SK-N-SH (cell line): ENCODE data around the gene PLEKHG3. TPM values are rescaled to one million over a fixed set of nuclear protein-coding genes. Genes with fewer than 3 reads are reported as not detected.
A peak's percentile ranks its signal among the peaks of the same experiment; 100 is the strongest.

Experiments
- CTCF ChIA-PET: fragments of 300-600, 350-600 bp; formaldehyde crosslinking; extraction: SDS; loops from one replicate; lab custom pipeline; 2021; lab: Yijun Ruan, JAX
- POLR2A ChIA-PET: fragments of 350-600 bp; sonication (Branson Sonifier 250); formaldehyde crosslinking; extraction: SDS; loops from one replicate; lab custom pipeline; 2020; ENCODE audit warnings: antibody characterized with exemption, inconsistent platforms; lab: Yijun Ruan, JAX
- DNase-seq: peaks from one replicate; pipeline ENCODE4 v3.0.0; 2012
- H2AFZ ChIP-seq: fragments of 200-600 bp; sonication (generic); 2 replicates; pipeline ENCODE4 v1.8.1; 2016; ENCODE audit warnings: antibody characterized with exemption, mild to moderate bottlenecking, low read depth
- H3F3A ChIP-seq: fragments of 200-600 bp; sonication (generic); replicated peaks from 2 replicates; pipeline ENCODE3; 2016; ENCODE audit warnings: antibody characterized with exemption, mild to moderate bottlenecking; ENCODE audit not compliant: insufficient read depth
- H3K27ac ChIP-seq, 2 experiments: fragments of 200-500 bp in 1 of 2; fragments of 200-600 bp in 1 of 2; sonication (Bioruptor generic) in 1 of 2; sonication (generic), shearing (Covaris generic) in 1 of 2; 2 replicates each; pipeline versions ENCODE4 v1.5.1 to v1.6.1; 2014 to 2016; ENCODE audit warnings: low read depth in 2 of 2, inconsistent platforms in 1 of 2, low read length in 1 of 2, mild to moderate bottlenecking in 1 of 2, mixed read lengths in 1 of 2
- H3K27me3 ChIP-seq: fragments of 200-600 bp; sonication (generic), shearing (Covaris generic); 2 replicates; pipeline ENCODE4 v1.6.1; 2016; ENCODE audit warnings: mixed run types; ENCODE audit not compliant: insufficient read depth
- H3K36me3 ChIP-seq, 2 experiments: fragments of 200-500 bp in 1 of 2; fragments of 200-600 bp in 1 of 2; sonication (Bioruptor generic) in 1 of 2; sonication (generic) in 1 of 2; replicated peaks in 1 of 2; 2 replicates each; pipeline versions ENCODE3 to v1.5.1; 2014 to 2016; ENCODE audit warnings: low read length in 1 of 2, mild to moderate bottlenecking in 1 of 2; ENCODE audit not compliant: insufficient read depth in 2 of 2, control insufficient read depth in 1 of 2
- H3K4me1 ChIP-seq, 2 experiments: fragments of 200-500 bp in 1 of 2; fragments of 200-600 bp in 1 of 2; sonication (Bioruptor generic) in 1 of 2; sonication (generic), shearing (Covaris generic) in 1 of 2; 2 replicates each; pipeline versions ENCODE4 v1.5.1 to v1.6.1; 2014 to 2016; ENCODE audit warnings: low read depth in 1 of 2, low read length in 1 of 2, mixed run types in 1 of 2; ENCODE audit not compliant: insufficient read depth in 2 of 2, control insufficient read depth in 1 of 2
- H3K4me2 ChIP-seq: fragments of 200-600 bp; sonication (generic), shearing (Covaris generic); 2 replicates; pipeline ENCODE4 v1.6.1; 2017; ENCODE audit warnings: mixed run types
- H3K4me3 ChIP-seq, 2 experiments: fragments of 200-500 bp in 1 of 2; fragments of 200-600 bp in 1 of 2; sonication (Bioruptor generic) in 1 of 2; sonication (generic), shearing (Covaris generic) in 1 of 2; 2 replicates each; pipeline versions ENCODE4 v1.5.1 to v1.8.1; 2014 to 2016; ENCODE audit warnings: low read depth in 2 of 2, inconsistent platforms in 1 of 2, low read length in 1 of 2, mild to moderate bottlenecking in 1 of 2, mixed read lengths in 1 of 2, moderate library complexity in 1 of 2
- H3K79me2 ChIP-seq: fragments of 200-600 bp; sonication (generic); 2 replicates; pipeline ENCODE4 v1.8.1; 2017; ENCODE audit warnings: mild to moderate bottlenecking; ENCODE audit not compliant: insufficient read depth
- H3K9ac ChIP-seq: fragments of 200-600 bp; sonication (generic); 2 replicates; pipeline ENCODE4 v1.6.1; 2017; ENCODE audit warnings: mixed run types
- H3K9me2 ChIP-seq: fragments of 200-600 bp; sonication (generic); 2 replicates; pipeline ENCODE4 v1.6.1; 2017; ENCODE audit warnings: mixed run types
- H3K9me3 ChIP-seq: fragments of 200-600 bp; sonication (generic); 2 replicates; pipeline ENCODE4 v1.6.1; 2017; ENCODE audit warnings: mixed run types, mild to moderate bottlenecking, moderate library complexity
- H4K20me1 ChIP-seq: fragments of 200-600 bp; sonication (generic); 2 replicates; pipeline ENCODE4 v1.6.1; 2017; ENCODE audit warnings: mild to moderate bottlenecking, mixed run types; ENCODE audit not compliant: insufficient read depth
- EP300 ChIP-seq, 2 experiments: IDR thresholded peaks; 2 replicates each; pipeline versions ENCODE4 v1.4.0 to v1.6.1; 2012; ENCODE audit warnings: borderline replicate concordance in 1 of 2, low read depth in 1 of 2, low read length in 1 of 2
- EZH2phosphoT487 ChIP-seq: fragments of 200-600 bp; sonication (generic); IDR thresholded peaks from 2 replicates; pipeline ENCODE4 v1.6.1; 2017; ENCODE audit warnings: low read depth, mixed run types, mild to moderate bottlenecking, antibody characterized with exemption, moderate library complexity, borderline replicate concordance
- FOXJ3 ChIP-seq: sonication (generic); formaldehyde crosslinking; IDR thresholded peaks from 2 replicates; pipeline ENCODE4 v1.5.1; 2020; ENCODE audit warnings: mild to moderate bottlenecking, missing genetic modification reagents
- MEF2A ChIP-seq: IDR thresholded peaks from 2 replicates; pipeline ENCODE4 v1.4.0; 2012; ENCODE audit warnings: low read depth, borderline replicate concordance
- RCOR1 ChIP-seq: fragments of 150-350 bp; IDR thresholded peaks from 2 replicates; pipeline ENCODE4 v1.6.1; 2017; ENCODE audit warnings: antibody characterized with exemption, low read length
- YY1 ChIP-seq: IDR thresholded peaks from 2 replicates; pipeline ENCODE4 v1.4.0; 2012; ENCODE audit warnings: low read depth, mild to moderate bottlenecking
- WGBS: methylation state at CpG from one replicate; pipeline ENCODE4 v1.1.6; 2017; ENCODE audit warnings: low lambda C conversion rate; 5-methylcytosine and 5-hydroxymethylcytosine counted together
- polyA plus RNA-seq, 3 experiments: library from polyadenylated mRNA; depleted of rRNA; stranded (reverse); fragments of >200 nt; gene quantifications; 2 replicates each; pipeline ENCODE4 v1.2.3, GENCODE V29; 2012
- TF ChIP-seq, protein P1 (sequence below): IDR thresholded peaks from 2 replicates; pipeline ENCODE4 v1.4.0; 2012; ENCODE audit warnings: low read depth, borderline replicate concordance
- TF ChIP-seq, protein P2 (sequence below): fragments of 150-350 bp; IDR thresholded peaks from 2 replicates; pipeline ENCODE4 v1.6.1; 2016; ENCODE audit warnings: mild to moderate bottlenecking, low read depth, low read length
- TF ChIP-seq, protein P3 (sequence below): IDR thresholded peaks from 2 replicates; pipeline ENCODE4 v1.6.1; 2012; ENCODE audit warnings: mild to moderate bottlenecking, low read depth, low read length, moderate library complexity

Gene PLEKHG3
- polyA plus RNA-seq, 1 of the 3 experiments (the other 2 are of a cell fraction) = 5.1 TPM

- H3K9me2 ChIP-seq = no peaks in the 10 kb centered on the region
- WGBS = 97% methylated on average over 11 of the region's 11 CpGs
- H3K4me3 ChIP-seq = no peak overlapping the region
- TF ChIP-seq EZH2phosphoT487 (no peak), YY1 (no peak), RCOR1 (no peak), FOXJ3 (no peak), MEF2A (no peak), EP300 (IDR thresholded peaks at IDR 0.05; ENCODE audit: borderline replicate concordance in 1 of 2, low read depth in 1 of 2, low read length in 1 of 2) (no peak)
- TF ChIP-seq, protein P1, sequence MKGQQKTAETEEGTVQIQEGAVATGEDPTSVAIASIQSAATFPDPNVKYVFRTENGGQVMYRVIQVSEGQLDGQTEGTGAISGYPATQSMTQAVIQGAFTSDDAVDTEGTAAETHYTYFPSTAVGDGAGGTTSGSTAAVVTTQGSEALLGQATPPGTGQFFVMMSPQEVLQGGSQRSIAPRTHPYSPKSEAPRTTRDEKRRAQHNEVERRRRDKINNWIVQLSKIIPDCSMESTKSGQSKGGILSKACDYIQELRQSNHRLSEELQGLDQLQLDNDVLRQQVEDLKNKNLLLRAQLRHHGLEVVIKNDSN = no peak
- TF ChIP-seq, protein P2, sequence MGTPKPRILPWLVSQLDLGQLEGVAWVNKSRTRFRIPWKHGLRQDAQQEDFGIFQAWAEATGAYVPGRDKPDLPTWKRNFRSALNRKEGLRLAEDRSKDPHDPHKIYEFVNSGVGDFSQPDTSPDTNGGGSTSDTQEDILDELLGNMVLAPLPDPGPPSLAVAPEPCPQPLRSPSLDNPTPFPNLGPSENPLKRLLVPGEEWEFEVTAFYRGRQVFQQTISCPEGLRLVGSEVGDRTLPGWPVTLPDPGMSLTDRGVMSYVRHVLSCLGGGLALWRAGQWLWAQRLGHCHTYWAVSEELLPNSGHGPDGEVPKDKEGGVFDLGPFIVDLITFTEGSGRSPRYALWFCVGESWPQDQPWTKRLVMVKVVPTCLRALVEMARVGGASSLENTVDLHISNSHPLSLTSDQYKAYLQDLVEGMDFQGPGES = no peak
- TF ChIP-seq, protein P3, sequence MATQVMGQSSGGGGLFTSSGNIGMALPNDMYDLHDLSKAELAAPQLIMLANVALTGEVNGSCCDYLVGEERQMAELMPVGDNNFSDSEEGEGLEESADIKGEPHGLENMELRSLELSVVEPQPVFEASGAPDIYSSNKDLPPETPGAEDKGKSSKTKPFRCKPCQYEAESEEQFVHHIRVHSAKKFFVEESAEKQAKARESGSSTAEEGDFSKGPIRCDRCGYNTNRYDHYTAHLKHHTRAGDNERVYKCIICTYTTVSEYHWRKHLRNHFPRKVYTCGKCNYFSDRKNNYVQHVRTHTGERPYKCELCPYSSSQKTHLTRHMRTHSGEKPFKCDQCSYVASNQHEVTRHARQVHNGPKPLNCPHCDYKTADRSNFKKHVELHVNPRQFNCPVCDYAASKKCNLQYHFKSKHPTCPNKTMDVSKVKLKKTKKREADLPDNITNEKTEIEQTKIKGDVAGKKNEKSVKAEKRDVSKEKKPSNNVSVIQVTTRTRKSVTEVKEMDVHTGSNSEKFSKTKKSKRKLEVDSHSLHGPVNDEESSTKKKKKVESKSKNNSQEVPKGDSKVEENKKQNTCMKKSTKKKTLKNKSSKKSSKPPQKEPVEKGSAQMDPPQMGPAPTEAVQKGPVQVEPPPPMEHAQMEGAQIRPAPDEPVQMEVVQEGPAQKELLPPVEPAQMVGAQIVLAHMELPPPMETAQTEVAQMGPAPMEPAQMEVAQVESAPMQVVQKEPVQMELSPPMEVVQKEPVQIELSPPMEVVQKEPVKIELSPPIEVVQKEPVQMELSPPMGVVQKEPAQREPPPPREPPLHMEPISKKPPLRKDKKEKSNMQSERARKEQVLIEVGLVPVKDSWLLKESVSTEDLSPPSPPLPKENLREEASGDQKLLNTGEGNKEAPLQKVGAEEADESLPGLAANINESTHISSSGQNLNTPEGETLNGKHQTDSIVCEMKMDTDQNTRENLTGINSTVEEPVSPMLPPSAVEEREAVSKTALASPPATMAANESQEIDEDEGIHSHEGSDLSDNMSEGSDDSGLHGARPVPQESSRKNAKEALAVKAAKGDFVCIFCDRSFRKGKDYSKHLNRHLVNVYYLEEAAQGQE = no peak
- ChIA-PET CTCF (interaction anchor here (0.9 to 5.0 kb wide), 10 partner anchors 9 to 128 kb away, joined by 3 to 33 read pairs (median 4); partner anchors contain the start of gene PLEKHG3), POLR2A (interaction anchor here (0.6 to 2.3 kb wide), 9 partner anchors 9 to 425 kb away, joined by 3 to 15 read pairs (median 4); partner anchors contain the start of gene PLEKHG3)
- H3K9ac ChIP-seq = no peak overlapping the region
- no peaks in the 10 kb centered on the region for H3K9me3 ChIP-seq
- no peak overlapping the region for H3K4me2 ChIP-seq
- peak overlapping the region; percentile 34 to 99; a peak in 3 of 4 replicates for H3K27ac ChIP-seq
- H3K79me2 ChIP-seq = no peaks in the 10 kb centered on the region
- H2AFZ ChIP-seq = no peak overlapping the region
- no peaks in the 10 kb centered on the region for H3K27me3 ChIP-seq
- no peaks in the 10 kb centered on the region for H3K36me3 ChIP-seq
- no peaks in the 10 kb centered on the region for H4K20me1 ChIP-seq
- peaks cover 37 to 69% of the 10 kb centered on the region in 2 experiments for H3K4me1 ChIP-seq
- no peak for DNase-seq
- peaks cover 3% of the 10 kb centered on the region for H3F3A ChIP-seq
These were observed 59.0 kb downstream of the PLEKHG3 start for GRCh38 chr14:64763085-64763782.
